ENCODE measurements around the gene ARHGAP42. TPM values are rescaled to one million over a fixed set of nuclear protein-coding genes. Genes with fewer than 3 reads are reported as not detected.

Gene ARHGAP42
- total and polyA plus RNA-seq, 10 of the 15 experiments (the other 5 are each of a cell fraction or from before 2014, with no cell fraction given), result 1.8 to 6.3 (median 3.2) TPM

- TF ChIP-seq REST (IDR thresholded peaks at IDR 0.05; ENCODE audit: low read depth, low read length) (no peak), YY1 (IDR thresholded peaks at IDR 0.05; ENCODE audit: low read depth, low read length) (no peak), CREM (IDR thresholded peaks at IDR 0.05; ENCODE audit: low read depth) (no peak), HDAC2 (IDR thresholded peaks at IDR 0.05) (no peak)
- TF ChIP-seq, protein P1, sequence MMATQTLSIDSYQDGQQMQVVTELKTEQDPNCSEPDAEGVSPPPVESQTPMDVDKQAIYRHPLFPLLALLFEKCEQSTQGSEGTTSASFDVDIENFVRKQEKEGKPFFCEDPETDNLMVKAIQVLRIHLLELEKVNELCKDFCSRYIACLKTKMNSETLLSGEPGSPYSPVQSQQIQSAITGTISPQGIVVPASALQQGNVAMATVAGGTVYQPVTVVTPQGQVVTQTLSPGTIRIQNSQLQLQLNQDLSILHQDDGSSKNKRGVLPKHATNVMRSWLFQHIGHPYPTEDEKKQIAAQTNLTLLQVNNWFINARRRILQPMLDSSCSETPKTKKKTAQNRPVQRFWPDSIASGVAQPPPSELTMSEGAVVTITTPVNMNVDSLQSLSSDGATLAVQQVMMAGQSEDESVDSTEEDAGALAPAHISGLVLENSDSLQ (IDR thresholded peaks at IDR 0.05), result no peak
Observed at GRCh38 chr11:100740440-100740839, 53.4 kb downstream of the ARHGAP42 start (continued).

GRCh38 chr11:100741866-100742625 is 55.0 kb downstream of the ARHGAP42 start:
- DNase-seq (ENCODE audit: low read depth, low spot score) (no peak), ATAC-seq (peak; percentile 67), FAIRE-seq (no peak)
- Histone ChIP-seq H2AFZ (ENCODE audit: control insufficient read depth, low read depth, low read length) (no peak overlapping the region), H3K9me3 (replicated peaks; ENCODE audit: control insufficient read depth, insufficient read depth, low read length) (no peaks in the 10 kb centered on the region), H3K79me2 (ENCODE audit: control insufficient read depth, insufficient read depth, low read length) (no peaks in the 10 kb centered on the region), H3K4me3 (no peak overlapping the region), H4K20me1 (ENCODE audit: control insufficient read depth, insufficient read depth) (no peaks in the 10 kb centered on the region), H3K27ac (ENCODE audit: control insufficient read depth, insufficient read depth) (no peak overlapping the region), H3K36me3 (ENCODE audit: control insufficient read depth in 2 of 2, insufficient read depth in 2 of 2, low read length in 1 of 2) (no peaks in the 10 kb centered on the region), H3K9ac (ENCODE audit: control insufficient read depth, insufficient read depth, low read length) (no peak overlapping the region), H3K27me3 (replicated peaks in 1 of 2; ENCODE audit: control insufficient read depth in 2 of 2, insufficient read depth in 2 of 2, low read length in 1 of 2) (no peaks in the 10 kb centered on the region), H3K4me1 (ENCODE audit: control insufficient read depth, insufficient read depth, low read length) (peaks cover 10% of the 10 kb centered on the region), H3K4me2 (ENCODE audit: control insufficient read depth, insufficient read depth) (0 out of 2 replicates have a peak overlapping the region, but pooled peaks have one; percentile 15)
- intact Hi-C loops (cut with micrococcal nuclease; ENCODE audit: unreplicated experiment) (loop anchor here (2.0 kb wide), 1 partner anchor 57 kb away; no protein-coding TSS in a partner anchor), in situ Hi-C loops (cut with MboI) (no loop called here)
- 47% methylated on average over 5 of the region's 5 CpGs for WGBS (ENCODE audit: insufficient coverage, insufficient replicate concordance, low lambda C conversion rate, missing lambda C conversion rate)
- ChIA-PET RAD21 (ENCODE audit: unreplicated experiment) (no interaction called here), CTCF (interaction anchor here (1.5 to 1.7 kb wide), 2 partner anchors 26 to 58 kb away, joined by 3 to 4 read pairs; no protein-coding TSS in a partner anchor), SMC1A (ENCODE audit: uncharacterized antibody, unreplicated experiment) (interaction anchor here (0.6 to 1.5 kb wide), 2 partner anchors 152 to 164 kb away, joined by 3 read pairs; no protein-coding TSS in a partner anchor), POLR2A (no interaction called here)
- no TSS peak for BruUV-seq (replicated peaks)
- TF ChIP-seq POU2F2 (IDR thresholded peaks at IDR 0.05; ENCODE audit: borderline replicate concordance, low read depth, low read length) (no peak), NR2F1 (conservative IDR thresholded peaks at IDR 0.05) (no peak), PML (IDR thresholded peaks at IDR 0.05; ENCODE audit: low read length) (no peak)
- TF ChIP-seq, protein P2, sequence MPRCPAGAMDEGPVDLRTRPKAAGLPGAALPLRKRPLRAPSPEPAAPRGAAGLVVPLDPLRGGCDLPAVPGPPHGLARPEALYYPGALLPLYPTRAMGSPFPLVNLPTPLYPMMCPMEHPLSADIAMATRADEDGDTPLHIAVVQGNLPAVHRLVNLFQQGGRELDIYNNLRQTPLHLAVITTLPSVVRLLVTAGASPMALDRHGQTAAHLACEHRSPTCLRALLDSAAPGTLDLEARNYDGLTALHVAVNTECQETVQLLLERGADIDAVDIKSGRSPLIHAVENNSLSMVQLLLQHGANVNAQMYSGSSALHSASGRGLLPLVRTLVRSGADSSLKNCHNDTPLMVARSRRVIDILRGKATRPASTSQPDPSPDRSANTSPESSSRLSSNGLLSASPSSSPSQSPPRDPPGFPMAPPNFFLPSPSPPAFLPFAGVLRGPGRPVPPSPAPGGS (IDR thresholded peaks at IDR 0.05; ENCODE audit: borderline replicate concordance, insufficient read depth, low read depth, low read length, poor library complexity, severe bottlenecking), result no peak
- TF ChIP-seq, protein P3, sequence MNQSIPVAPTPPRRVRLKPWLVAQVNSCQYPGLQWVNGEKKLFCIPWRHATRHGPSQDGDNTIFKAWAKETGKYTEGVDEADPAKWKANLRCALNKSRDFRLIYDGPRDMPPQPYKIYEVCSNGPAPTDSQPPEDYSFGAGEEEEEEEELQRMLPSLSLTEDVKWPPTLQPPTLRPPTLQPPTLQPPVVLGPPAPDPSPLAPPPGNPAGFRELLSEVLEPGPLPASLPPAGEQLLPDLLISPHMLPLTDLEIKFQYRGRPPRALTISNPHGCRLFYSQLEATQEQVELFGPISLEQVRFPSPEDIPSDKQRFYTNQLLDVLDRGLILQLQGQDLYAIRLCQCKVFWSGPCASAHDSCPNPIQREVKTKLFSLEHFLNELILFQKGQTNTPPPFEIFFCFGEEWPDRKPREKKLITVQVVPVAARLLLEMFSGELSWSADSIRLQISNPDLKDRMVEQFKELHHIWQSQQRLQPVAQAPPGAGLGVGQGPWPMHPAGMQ (IDR thresholded peaks at IDR 0.05; ENCODE audit: borderline replicate concordance), result no peak

Measured in GM12878 (cell line).